GM12875 (cell line): ENCODE results near the gene LRRC27.

Source experiments
- H3K4me3 ChIP-seq: one replicate; pipeline ENCODE4 v1.5.1; 2011; ENCODE audit warnings: low read depth, low read length, control low read depth
- CTCF ChIP-seq: IDR thresholded peaks from 2 replicates; pipeline ENCODE4 v1.5.1; 2011; ENCODE audit warnings: low read depth, mild to moderate bottlenecking, control low read depth, inconsistent platforms, low read length, moderate library complexity, borderline replicate concordance; ENCODE audit not compliant: insufficient read depth

Gene LRRC27

GRCh38 chr10:132394201-132394811 is 62.3 kb downstream of the LRRC27 start:
- TF ChIP-seq CTCF: no peak
- no peak overlapping the region for H3K4me3 ChIP-seq

GRCh38 chr10:132394936-132395703 is 63.1 kb downstream of the LRRC27 start:
- no peak for TF ChIP-seq CTCF
- H3K4me3 ChIP-seq: no peak overlapping the region

- TF ChIP-seq CTCF: no peak
- peak overlapping the region; percentile 18 for H3K4me3 ChIP-seq
Measured at GRCh38 chr10:132395704-132396493, 63.9 kb downstream of the LRRC27 start.

GRCh38 chr10:132396494-132397035 is 64.6 kb downstream of the LRRC27 start:
- peak overlapping the region; percentile 36 for H3K4me3 ChIP-seq
- TF ChIP-seq CTCF: peak; percentile 22; the same call in 1 of the 2 replicates

- TF ChIP-seq CTCF: no peak
Measured at GRCh38 chr10:132397036-132397541, 65.1 kb downstream of the LRRC27 start, which contains the start of gene PWWP2B. TSS of gene PWWP2B (plus strand) at chr10:132397200. CDS start at chr10:132397227, 27 bp downstream.

GRCh38 chr10:132397671-132398565 is 65.9 kb downstream of the LRRC27 start:
- peak overlapping the region; percentile 35 for H3K4me3 ChIP-seq
- TF ChIP-seq CTCF: no peak

More at GRCh38 chr10:132397036-132397541, 65.1 kb downstream of the LRRC27 start, which contains the start of gene PWWP2B:
- peak within 1 kb of the TSS; percentile 58 for H3K4me3 ChIP-seq
